T-helper 1 cell treated with Interleukin-12 subunit alpha and Interleukin-12 subunit beta and Interleukin-4 antibody, amounts not matched to agents 30 μg/mL and 1 μg/mL, for 36 hours (primary cell): ENCODE data around the gene ADAM30.
"Not testable (repeated sequence)": the region's sequence is repeated elsewhere in the genome, so short reads cannot be mapped to it uniquely, and the experiment has no call there.

Experiments
- H3K27ac Mint-ChIP-seq: one replicate; pipeline ENCODE4 v1.8.0; 2021; ENCODE audit warnings: mild to moderate bottlenecking, mixed read lengths
- H3K27me3 Mint-ChIP-seq: one replicate; pipeline ENCODE4 v1.8.0; 2021; ENCODE audit warnings: low read depth, mixed read lengths
- H3K36me3 Mint-ChIP-seq: one replicate; pipeline ENCODE4 v1.8.0; 2021; ENCODE audit warnings: low read depth, mixed read lengths
- H3K4me1 Mint-ChIP-seq: one replicate; pipeline ENCODE4 v1.8.0; 2021; ENCODE audit warnings: low read depth, mixed read lengths
- H3K4me3 Mint-ChIP-seq: one replicate; pipeline ENCODE4 v1.8.0; 2021; ENCODE audit warnings: mild to moderate bottlenecking, moderate library complexity, mixed read lengths
- H3K9me3 Mint-ChIP-seq: one replicate; pipeline ENCODE4 v1.8.0; 2021; ENCODE audit warnings: mixed read lengths

The ADAM30 gene

GRCh38 chr1:119873135-119874015, 22.9 kb downstream of the ADAM30 start:
- no peak overlapping the region for H3K4me3 Mint-ChIP-seq
- no peaks in the 10 kb centered on the region for H3K36me3 Mint-ChIP-seq
- H3K27me3 Mint-ChIP-seq, result peaks cover 34% of the 10 kb centered on the region
- H3K4me1 Mint-ChIP-seq, result peaks cover 5% of the 10 kb centered on the region
- H3K9me3 Mint-ChIP-seq, result no peaks in the 10 kb centered on the region
- no peak overlapping the region for H3K27ac Mint-ChIP-seq

- Mint-ChIP-seq H3K4me3 (no peak overlapping the region), H3K9me3 (no peaks in the 10 kb centered on the region), H3K4me1 (peaks cover 9% of the 10 kb centered on the region), H3K27ac (no peak overlapping the region), H3K36me3 (no peaks in the 10 kb centered on the region), H3K27me3 (peaks cover 30% of the 10 kb centered on the region)
Observed at GRCh38 chr1:119871881-119872280, 24.4 kb downstream of the ADAM30 start.

GRCh38 chr1:119870917-119871596, 25.3 kb downstream of the ADAM30 start:
- peaks cover 9% of the 10 kb centered on the region for H3K4me1 Mint-ChIP-seq
- no peaks in the 10 kb centered on the region for H3K36me3 Mint-ChIP-seq
- no peak overlapping the region for H3K4me3 Mint-ChIP-seq
- no peaks in the 10 kb centered on the region for H3K9me3 Mint-ChIP-seq
- peaks cover 36% of the 10 kb centered on the region for H3K27me3 Mint-ChIP-seq
- H3K27ac Mint-ChIP-seq, result no peak overlapping the region

- Mint-ChIP-seq H3K27me3 (peaks cover 45% of the 10 kb centered on the region), H3K9me3 (no peaks in the 10 kb centered on the region), H3K27ac (no peak overlapping the region), H3K4me1 (peaks cover 9% of the 10 kb centered on the region), H3K36me3 (no peaks in the 10 kb centered on the region), H3K4me3 (no peak overlapping the region)
Observed at GRCh38 chr1:119869995-119870394, 26.3 kb downstream of the ADAM30 start.

- Mint-ChIP-seq H3K27ac (no peak overlapping the region), H3K4me3 (no peak overlapping the region), H3K27me3 (peaks cover 46% of the 10 kb centered on the region)
Observed at GRCh38 chr1:119868176-119868575, 28.1 kb downstream of the ADAM30 start.

GRCh38 chr1:119866451-119866850, 29.9 kb downstream of the ADAM30 start:
- H3K27ac Mint-ChIP-seq, result no peak overlapping the region
- no peak overlapping the region for H3K4me3 Mint-ChIP-seq
- peaks cover 53% of the 10 kb centered on the region for H3K27me3 Mint-ChIP-seq
- H3K4me1 Mint-ChIP-seq, result peaks cover 7% of the 10 kb centered on the region
- no peaks in the 10 kb centered on the region for H3K36me3 Mint-ChIP-seq
- no peaks in the 10 kb centered on the region for H3K9me3 Mint-ChIP-seq

More at GRCh38 chr1:119868176-119868575, 28.1 kb downstream of the ADAM30 start:
- Mint-ChIP-seq H3K36me3 (no peaks in the 10 kb centered on the region), H3K9me3 (no peaks in the 10 kb centered on the region), H3K4me1 (peaks cover 7% of the 10 kb centered on the region)

- no peak overlapping the region for H3K27ac Mint-ChIP-seq
- no peaks in the 10 kb centered on the region for H3K36me3 Mint-ChIP-seq
- H3K4me1 Mint-ChIP-seq, result peaks cover 4% of the 10 kb centered on the region
- H3K27me3 Mint-ChIP-seq, result peaks cover 48% of the 10 kb centered on the region
- H3K4me3 Mint-ChIP-seq, result no peak overlapping the region
- H3K9me3 Mint-ChIP-seq, result no peaks in the 10 kb centered on the region
Observed at GRCh38 chr1:119865627-119866026, 30.7 kb downstream of the ADAM30 start.

GRCh38 chr1:119862276-119862675, 34.0 kb downstream of the ADAM30 start:
- no peak overlapping the region for H3K4me3 Mint-ChIP-seq
- peaks cover 25% of the 10 kb centered on the region for H3K4me1 Mint-ChIP-seq
- H3K9me3 Mint-ChIP-seq, result no peaks in the 10 kb centered on the region
- peaks cover 41% of the 10 kb centered on the region for H3K27me3 Mint-ChIP-seq
- H3K36me3 Mint-ChIP-seq, result no peaks in the 10 kb centered on the region
- H3K27ac Mint-ChIP-seq, result no peak overlapping the region

GRCh38 chr1:119861547-119861946, 34.8 kb downstream of the ADAM30 start:
- peaks cover 24% of the 10 kb centered on the region for H3K4me1 Mint-ChIP-seq
- H3K27ac Mint-ChIP-seq, result no peak overlapping the region
- H3K4me3 Mint-ChIP-seq, result no peak overlapping the region
- no peaks in the 10 kb centered on the region for H3K9me3 Mint-ChIP-seq
- H3K27me3 Mint-ChIP-seq, result peaks cover 39% of the 10 kb centered on the region
- H3K36me3 Mint-ChIP-seq, result no peaks in the 10 kb centered on the region

- Mint-ChIP-seq H3K27ac (peak overlapping the region; percentile 46), H3K36me3 (no peaks in the 10 kb centered on the region)
Observed at GRCh38 chr1:119859647-119860046, 36.7 kb downstream of the ADAM30 start.

GRCh38 chr1:119858556-119859214, 37.6 kb downstream of the ADAM30 start:
- peaks cover 18% of the 10 kb centered on the region for H3K27me3 Mint-ChIP-seq
- not testable (repeated sequence) for H3K36me3 Mint-ChIP-seq, H3K4me3 Mint-ChIP-seq, H3K9me3 Mint-ChIP-seq
- H3K4me1 Mint-ChIP-seq, result peaks cover 24% of the 10 kb centered on the region
- H3K27ac Mint-ChIP-seq, result peak overlapping the region; percentile 55

More at GRCh38 chr1:119859647-119860046, 36.7 kb downstream of the ADAM30 start:
- H3K4me1 Mint-ChIP-seq, result peaks cover 24% of the 10 kb centered on the region
- no peak overlapping the region for H3K4me3 Mint-ChIP-seq
- H3K9me3 Mint-ChIP-seq, result no peaks in the 10 kb centered on the region
- H3K27me3 Mint-ChIP-seq, result peaks cover 25% of the 10 kb centered on the region

GRCh38 chr1:119858126-119858525, 38.2 kb downstream of the ADAM30 start:
- Mint-ChIP-seq H3K36me3 (no peaks in the 10 kb centered on the region), H3K9me3 (no peaks in the 10 kb centered on the region), H3K4me1 (peaks cover 24% of the 10 kb centered on the region), H3K27ac (no peak overlapping the region), H3K4me3 (no peak overlapping the region), H3K27me3 (peaks cover 12% of the 10 kb centered on the region)

GRCh38 chr1:119853155-119853554, 43.2 kb downstream of the ADAM30 start:
- H3K36me3 Mint-ChIP-seq, result no peaks in the 10 kb centered on the region
- no peak overlapping the region for H3K4me3 Mint-ChIP-seq
- H3K9me3 Mint-ChIP-seq, result no peaks in the 10 kb centered on the region
- peaks cover 2% of the 10 kb centered on the region for H3K4me1 Mint-ChIP-seq
- H3K27ac Mint-ChIP-seq, result no peak overlapping the region
- peaks cover 9% of the 10 kb centered on the region for H3K27me3 Mint-ChIP-seq

- H3K9me3 Mint-ChIP-seq, H3K4me3 Mint-ChIP-seq, H3K36me3 Mint-ChIP-seq, H3K4me1 Mint-ChIP-seq, H3K27ac Mint-ChIP-seq: not testable (repeated sequence)
- peaks cover 51% of the 10 kb centered on the region for H3K27me3 Mint-ChIP-seq
Observed at GRCh38 chr1:119844206-119844605, 52.1 kb downstream of the ADAM30 start.
